Subcutaneous abdominal adipose tissue (tissue), 5 donors: Measurements from ENCODE around the gene TNFRSF19.

ENCODE experiments used
- H3K27ac ChIP-seq: one replicate; pipeline ENCODE4 v1.7.0; 2013; ENCODE audit warnings: low read depth, mild to moderate bottlenecking, inconsistent platforms, low read length, moderate library complexity
- H3K27me3 ChIP-seq, 5 donors: one replicate each; pipeline ENCODE4 v1.7.0; 2013; ENCODE audit warnings: low read length in 5 of 5, inconsistent platforms in 1 of 5; ENCODE audit not compliant: control insufficient read depth in 5 of 5, insufficient read depth in 4 of 5
- H3K36me3 ChIP-seq, 5 donors: one replicate each; pipeline ENCODE4 v1.7.0; 2013; ENCODE audit warnings: low read length in 5 of 5; ENCODE audit not compliant: control insufficient read depth in 5 of 5, insufficient read depth in 5 of 5
- H3K4me1 ChIP-seq, 5 donors: one replicate each; pipeline ENCODE4 v1.7.0; 2013; ENCODE audit warnings: low read length in 5 of 5, mild to moderate bottlenecking in 3 of 5, moderate library complexity in 1 of 5; ENCODE audit not compliant: control insufficient read depth in 5 of 5, insufficient read depth in 5 of 5
- H3K4me3 ChIP-seq, 5 donors: one replicate each; pipeline ENCODE4 v1.7.0; 2013; ENCODE audit warnings: low read length in 5 of 5, low read depth in 1 of 5
- H3K9ac ChIP-seq, 5 donors: one replicate each; pipeline ENCODE4 v1.7.0; 2013; ENCODE audit warnings: low read length in 5 of 5, mild to moderate bottlenecking in 4 of 5, moderate library complexity in 3 of 5
- H3K9me3 ChIP-seq, 5 donors: one replicate each; pipeline ENCODE4 v1.7.0; 2013; ENCODE audit warnings: low read length in 5 of 5; ENCODE audit not compliant: control insufficient read depth in 5 of 5
- donor health status: healthy.
- donor health status: healthy.
- donor health status: healthy.
- donor health status: healthy.
- donor health status: healthy.

TNFRSF19 gene

DNA sequence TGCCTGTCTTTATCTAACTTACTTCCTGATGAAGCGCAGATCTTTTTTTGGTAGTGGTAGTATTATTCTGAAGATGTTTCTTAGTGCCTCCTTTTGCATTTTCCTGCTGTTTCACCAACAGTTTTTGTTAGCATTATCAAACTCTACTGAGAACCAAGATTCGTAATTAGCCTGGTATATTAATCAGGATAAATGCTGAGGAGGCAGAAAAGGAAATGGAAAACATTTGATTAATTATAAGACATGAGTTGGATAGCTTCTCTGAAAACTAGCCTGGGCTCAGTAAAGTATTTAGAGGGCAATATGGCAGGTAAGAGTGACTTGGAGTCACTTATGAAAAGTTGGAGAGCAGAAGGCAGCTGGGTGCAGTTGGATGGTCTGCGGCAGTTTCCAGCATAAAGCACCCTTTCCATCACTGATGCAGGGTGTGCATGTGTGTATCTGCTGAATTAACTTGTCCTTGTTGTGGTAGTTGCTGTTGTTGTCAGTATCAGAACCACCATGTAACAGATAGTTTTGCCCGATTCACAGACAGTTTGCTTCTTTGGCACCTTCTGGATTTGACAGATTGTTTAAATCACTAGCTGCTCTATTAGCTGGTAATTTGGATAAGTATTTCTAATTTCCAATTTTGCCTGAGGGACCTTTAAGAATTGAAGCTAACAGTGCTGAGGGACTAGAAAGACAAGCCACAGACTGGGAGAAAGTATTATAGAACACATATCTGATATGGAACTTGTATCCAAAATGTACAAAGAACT, 6.9 kb upstream of the TNFRSF19 start:
- no peak overlapping the region for H3K4me3 ChIP-seq
- H3K9me3 ChIP-seq: no peaks in the 10 kb centered on the region
- peaks cover 0 to 7% (median 2%) of the 10 kb centered on the region in 5 donors for H3K4me1 ChIP-seq
- H3K9ac ChIP-seq: no peak overlapping the region
- peaks cover 2 to 14% (median 6%) of the 10 kb centered on the region in 5 donors for H3K27me3 ChIP-seq
- H3K36me3 ChIP-seq: no peaks in the 10 kb centered on the region
- no peak overlapping the region for H3K27ac ChIP-seq

DNA sequence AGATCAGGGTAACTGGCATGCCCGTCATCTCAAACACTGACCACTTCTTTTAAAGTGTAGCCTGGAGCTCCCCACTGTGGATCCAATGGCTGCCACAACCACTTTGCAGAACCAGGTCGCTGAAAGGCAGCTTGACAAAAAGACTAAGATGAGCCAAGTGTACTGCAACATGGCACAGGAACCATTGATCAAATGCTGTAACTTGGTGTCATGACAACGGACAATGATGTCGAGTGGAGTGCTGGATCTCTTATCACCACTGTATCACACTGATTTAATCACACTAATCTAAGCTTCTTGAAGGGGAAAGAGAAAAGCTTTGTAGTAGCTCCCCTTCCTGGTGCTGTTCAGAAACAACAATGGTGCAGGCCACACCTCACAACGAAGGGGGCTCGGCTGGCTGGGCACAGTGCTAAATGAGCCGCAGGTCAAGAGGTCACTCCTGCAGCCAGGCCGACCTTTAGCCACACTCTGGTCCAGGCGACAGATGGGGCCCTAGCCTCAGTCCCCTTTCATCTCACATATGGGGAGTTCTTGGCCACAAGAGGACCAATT, 2.2 kb upstream of the TNFRSF19 start:
- no peak overlapping the region for H3K4me3 ChIP-seq
- no peak overlapping the region for H3K27ac ChIP-seq
- H3K4me1 ChIP-seq: no peaks in the 10 kb centered on the region
- H3K9me3 ChIP-seq: no peaks in the 10 kb centered on the region
- H3K36me3 ChIP-seq: no peaks in the 10 kb centered on the region
- peaks cover 11 to 35% (median 13%) of the 10 kb centered on the region in 5 donors for H3K27me3 ChIP-seq
- no peak overlapping the region for H3K9ac ChIP-seq

DNA sequence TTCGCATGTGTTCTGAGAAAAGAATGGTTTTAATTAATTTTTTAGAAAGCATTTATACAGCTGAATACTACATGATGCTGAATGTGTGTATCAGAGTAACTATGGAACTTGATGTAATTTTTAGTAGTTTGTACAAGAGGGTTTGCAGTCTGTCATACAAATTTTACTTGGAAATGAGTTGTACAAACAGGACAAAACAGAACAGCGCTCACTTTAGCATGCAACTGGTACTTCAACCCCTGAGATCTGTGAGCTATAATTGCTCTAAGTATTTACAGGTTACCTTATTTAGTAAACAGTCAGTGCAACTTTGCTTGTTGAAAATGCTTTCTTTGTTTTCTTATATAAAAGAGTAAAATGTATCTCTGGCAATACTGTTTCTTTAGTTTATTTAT, 706 bp downstream of the TNFRSF19 start:
- H3K9ac ChIP-seq: no peak overlapping the region
- no peaks in the 10 kb centered on the region for H3K9me3 ChIP-seq
- H3K27ac ChIP-seq: no peak overlapping the region
- H3K4me1 ChIP-seq: no peaks in the 10 kb centered on the region
- H3K36me3 ChIP-seq: no peaks in the 10 kb centered on the region
- H3K27me3 ChIP-seq: peaks cover 11 to 45% (median 17%) of the 10 kb centered on the region in 5 donors
- no peak overlapping the region for H3K4me3 ChIP-seq

- no peaks in the 10 kb centered on the region for H3K36me3 ChIP-seq
- no peaks in the 10 kb centered on the region for H3K9me3 ChIP-seq
- H3K4me3 ChIP-seq: no peak overlapping the region
- peaks cover 11 to 40% (median 17%) of the 10 kb centered on the region in 5 donors for H3K27me3 ChIP-seq
- H3K27ac ChIP-seq: no peak overlapping the region
- H3K9ac ChIP-seq: no peak overlapping the region
- H3K4me1 ChIP-seq: no peaks in the 10 kb centered on the region
Observed at GRCh38 chr13:23571431-23571830, 1.2 kb downstream of the TNFRSF19 start.

DNA sequence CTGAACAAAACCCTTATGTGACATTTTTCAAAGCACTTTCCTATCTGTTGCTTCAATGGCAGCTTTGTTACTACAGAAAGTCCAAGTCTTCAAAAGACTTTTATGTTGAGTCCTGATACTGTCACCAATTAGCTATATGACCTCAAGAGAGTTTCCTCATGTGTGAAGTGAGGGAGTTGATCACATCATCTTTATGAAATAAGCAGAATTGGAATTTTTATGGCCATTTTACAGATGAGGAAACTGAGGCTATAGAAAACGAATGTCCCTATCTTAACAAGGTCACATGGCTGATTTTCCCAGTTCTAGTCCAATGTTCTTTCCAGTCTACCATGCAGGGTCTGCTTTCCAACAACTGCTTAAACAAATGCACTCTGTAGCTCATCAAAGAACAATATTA, 2.6 kb downstream of the TNFRSF19 start:
- Histone ChIP-seq H3K27ac (no peak overlapping the region), H3K27me3 (peaks cover 11 to 41% (median 16%) of the 10 kb centered on the region in 5 donors), H3K36me3 (no peaks in the 10 kb centered on the region), H3K9me3 (no peaks in the 10 kb centered on the region), H3K4me3 (no peak overlapping the region), H3K9ac (no peak overlapping the region), H3K4me1 (no peaks in the 10 kb centered on the region)

DNA sequence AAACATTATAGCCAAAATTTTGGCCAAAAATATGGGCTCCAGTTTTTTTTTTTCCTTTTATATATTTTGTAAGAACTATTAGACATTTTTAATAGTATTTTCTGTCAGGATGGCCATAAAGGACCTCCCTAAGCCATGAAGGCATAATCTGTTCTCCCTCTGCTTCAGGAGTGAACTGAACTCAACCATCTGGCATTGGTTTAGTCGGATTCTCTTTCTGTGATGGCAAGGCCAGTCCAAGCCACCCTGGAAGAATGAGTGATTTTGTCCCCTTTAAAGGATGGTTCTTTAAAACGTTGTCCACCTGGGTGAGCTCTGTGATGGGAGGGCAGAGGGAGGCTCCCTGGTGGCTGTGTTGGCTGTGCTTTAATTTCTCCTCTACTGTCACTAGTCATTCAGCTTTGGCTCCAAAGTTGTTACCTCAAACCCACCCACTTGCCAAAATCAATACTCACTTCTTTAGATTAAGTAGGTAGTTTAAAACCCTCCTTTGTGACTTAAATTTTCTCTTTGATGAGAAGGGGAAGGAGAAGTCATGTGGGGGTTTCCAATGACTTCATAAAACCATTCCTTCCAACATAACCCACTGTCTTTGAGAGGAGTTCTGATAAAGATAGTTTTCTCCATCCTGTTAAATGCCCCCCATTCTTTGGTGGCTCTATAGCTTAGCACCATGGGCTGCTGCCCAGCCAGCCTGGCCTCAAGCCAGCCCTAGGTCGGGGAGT, 4.4 kb downstream of the TNFRSF19 start:
- H3K36me3 ChIP-seq: no peaks in the 10 kb centered on the region
- peaks cover 0 to 12% (median 10%) of the 10 kb centered on the region in 5 donors for H3K4me1 ChIP-seq
- no peaks in the 10 kb centered on the region for H3K9me3 ChIP-seq
- no peak overlapping the region for H3K9ac ChIP-seq
- no peak overlapping the region for H3K27ac ChIP-seq
- peaks cover 8 to 32% (median 12%) of the 10 kb centered on the region in 5 donors for H3K27me3 ChIP-seq
- H3K4me3 ChIP-seq: no peak overlapping the region

- Histone ChIP-seq H3K4me1 (peaks cover 0 to 20% (median 16%) of the 10 kb centered on the region in 5 donors), H3K27me3 (peaks cover 3 to 25% (median 6%) of the 10 kb centered on the region in 5 donors), H3K36me3 (no peaks in the 10 kb centered on the region), H3K9me3 (no peaks in the 10 kb centered on the region), H3K27ac (no peak overlapping the region), H3K9ac (no peak overlapping the region), H3K4me3 (no peak overlapping the region)
Observed at GRCh38 chr13:23575632-23576031, 5.4 kb downstream of the TNFRSF19 start.

DNA sequence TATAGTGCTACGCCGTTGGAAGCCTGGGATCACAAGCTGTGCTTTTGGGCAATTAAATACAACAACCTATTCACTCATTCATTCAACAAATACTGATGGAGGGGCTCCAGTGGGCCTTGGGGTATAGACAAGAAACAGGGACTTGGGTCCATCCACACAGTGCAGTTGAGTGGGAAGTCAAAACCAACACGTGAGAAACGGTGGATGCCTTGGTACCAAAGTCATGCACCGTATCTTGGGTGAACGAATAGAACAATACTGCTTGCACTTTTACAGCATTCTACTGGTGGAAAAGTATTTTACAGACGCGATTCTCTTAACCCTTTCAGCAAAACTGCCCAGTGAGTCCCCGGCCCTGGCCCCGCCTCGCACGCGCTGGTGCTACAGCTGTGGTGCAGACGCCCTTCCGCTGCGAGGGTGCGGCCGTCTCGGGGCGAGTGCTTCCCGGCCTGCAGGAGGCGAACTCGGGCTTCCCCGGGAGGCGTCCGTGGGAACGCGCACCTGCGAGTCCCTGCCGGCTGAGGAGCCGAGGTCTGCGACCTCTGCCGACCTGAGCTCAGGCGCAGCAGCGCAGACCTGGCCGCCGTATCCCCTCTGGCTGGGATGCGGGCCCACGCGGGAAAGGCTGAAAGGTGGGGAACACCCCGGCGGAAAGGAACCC, 8.3 kb downstream of the TNFRSF19 start:
- peak overlapping the region in 4 of 5 donors; percentile 44 to 72 (median 59) for H3K9ac ChIP-seq
- peak overlapping the region; percentile 80 to 94 (median 89) for H3K4me3 ChIP-seq
- H3K27ac ChIP-seq: peak overlapping the region; percentile 50
- H3K27me3 ChIP-seq: peaks cover 0 to 12% (median 2%) of the 10 kb centered on the region in 5 donors
- H3K4me1 ChIP-seq: peaks cover 0 to 20% (median 16%) of the 10 kb centered on the region in 5 donors
- no peaks in the 10 kb centered on the region for H3K9me3 ChIP-seq
- no peaks in the 10 kb centered on the region for H3K36me3 ChIP-seq

GRCh38 chr13:23579072-23579895, 9.1 kb downstream of the TNFRSF19 start:
- Histone ChIP-seq H3K27ac (peak overlapping the region; percentile 50), H3K4me3 (peak overlapping the region; percentile 80 to 94 (median 89)), H3K9ac (peak overlapping the region in 4 of 5 donors; percentile 54 to 72 (median 59)), H3K9me3 (no peaks in the 10 kb centered on the region), H3K36me3 (no peaks in the 10 kb centered on the region), H3K4me1 (peaks cover 0 to 20% (median 16%) of the 10 kb centered on the region in 5 donors), H3K27me3 (peaks cover 0 to 12% (median 2%) of the 10 kb centered on the region in 5 donors)
